D721Med (cell line): ENCODE measurements around the gene NELFB.

ENCODE experiments used
- DNase-seq: peaks from one replicate; pipeline ENCODE4 v3.0.0; 2011; ENCODE audit warnings: low spot score; ENCODE audit not compliant: insufficient read length
- FAIRE-seq: peaks from 2 replicates; lab custom pipeline; 2011; peaks lifted over from hg19 to GRCh38; lab: Jason Lieb, UNC
- TF ChIP-seq, protein P1 (sequence below): IDR thresholded peaks from 2 replicates; pipeline ENCODE4 v1.5.1; 2012; ENCODE audit warnings: mild to moderate bottlenecking, control low read depth; ENCODE audit not compliant: insufficient read depth; ENCODE audit errors: missing control alignments

NELFB gene

DNA sequence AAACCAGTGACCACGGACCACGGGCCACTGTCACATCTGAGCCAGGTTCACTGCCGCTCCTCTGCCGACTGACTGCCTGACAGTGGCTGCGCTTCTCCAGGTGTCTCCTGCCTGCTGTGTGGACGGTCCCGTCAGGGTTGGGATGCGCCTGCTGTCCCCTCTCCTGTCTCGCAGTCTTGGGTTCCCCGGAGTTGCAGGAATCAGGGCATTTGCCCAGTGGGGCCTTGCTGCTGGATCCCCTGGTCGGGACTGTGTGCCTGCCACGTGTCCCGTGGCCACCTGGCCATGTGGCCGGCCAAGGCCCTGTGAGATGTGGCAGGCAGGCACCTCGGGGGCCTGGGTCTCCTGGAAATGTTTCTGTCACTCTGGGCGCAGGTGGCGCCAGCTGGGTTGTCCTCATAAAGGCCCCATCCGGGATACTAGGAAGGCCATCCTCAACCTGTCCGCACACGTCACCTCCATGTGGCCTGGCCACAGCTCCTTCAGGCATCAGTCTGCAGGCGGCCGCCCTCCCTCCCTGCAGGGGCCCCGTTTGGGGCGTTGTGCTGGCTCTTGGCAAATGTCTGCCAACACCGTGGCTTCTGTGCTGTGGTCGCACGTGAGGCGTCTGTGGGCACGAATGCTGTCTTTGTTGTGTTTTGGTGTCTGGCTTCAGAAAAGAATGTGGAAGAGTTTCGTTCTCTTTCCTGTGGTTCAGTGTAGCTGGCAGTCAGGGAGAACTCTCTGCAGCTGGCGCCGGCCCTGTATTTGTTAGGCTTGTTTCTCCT lies 16.0 kb downstream of the NELFB start:
- DNase-seq (no peak), FAIRE-seq (no peak)
- TF ChIP-seq, protein P1, sequence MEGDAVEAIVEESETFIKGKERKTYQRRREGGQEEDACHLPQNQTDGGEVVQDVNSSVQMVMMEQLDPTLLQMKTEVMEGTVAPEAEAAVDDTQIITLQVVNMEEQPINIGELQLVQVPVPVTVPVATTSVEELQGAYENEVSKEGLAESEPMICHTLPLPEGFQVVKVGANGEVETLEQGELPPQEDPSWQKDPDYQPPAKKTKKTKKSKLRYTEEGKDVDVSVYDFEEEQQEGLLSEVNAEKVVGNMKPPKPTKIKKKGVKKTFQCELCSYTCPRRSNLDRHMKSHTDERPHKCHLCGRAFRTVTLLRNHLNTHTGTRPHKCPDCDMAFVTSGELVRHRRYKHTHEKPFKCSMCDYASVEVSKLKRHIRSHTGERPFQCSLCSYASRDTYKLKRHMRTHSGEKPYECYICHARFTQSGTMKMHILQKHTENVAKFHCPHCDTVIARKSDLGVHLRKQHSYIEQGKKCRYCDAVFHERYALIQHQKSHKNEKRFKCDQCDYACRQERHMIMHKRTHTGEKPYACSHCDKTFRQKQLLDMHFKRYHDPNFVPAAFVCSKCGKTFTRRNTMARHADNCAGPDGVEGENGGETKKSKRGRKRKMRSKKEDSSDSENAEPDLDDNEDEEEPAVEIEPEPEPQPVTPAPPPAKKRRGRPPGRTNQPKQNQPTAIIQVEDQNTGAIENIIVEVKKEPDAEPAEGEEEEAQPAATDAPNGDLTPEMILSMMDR: no peak

GRCh38 chr9:137271696-137272076 lies 16.6 kb downstream of the NELFB start:
- TF ChIP-seq, protein P1: no peak
- no peak for FAIRE-seq
- no peak for DNase-seq

- TF ChIP-seq, protein P1: no peak
- no peak for FAIRE-seq
- no peak for DNase-seq
These were observed 17.3 kb downstream of the NELFB start for GRCh38 chr9:137272241-137273094.

DNA sequence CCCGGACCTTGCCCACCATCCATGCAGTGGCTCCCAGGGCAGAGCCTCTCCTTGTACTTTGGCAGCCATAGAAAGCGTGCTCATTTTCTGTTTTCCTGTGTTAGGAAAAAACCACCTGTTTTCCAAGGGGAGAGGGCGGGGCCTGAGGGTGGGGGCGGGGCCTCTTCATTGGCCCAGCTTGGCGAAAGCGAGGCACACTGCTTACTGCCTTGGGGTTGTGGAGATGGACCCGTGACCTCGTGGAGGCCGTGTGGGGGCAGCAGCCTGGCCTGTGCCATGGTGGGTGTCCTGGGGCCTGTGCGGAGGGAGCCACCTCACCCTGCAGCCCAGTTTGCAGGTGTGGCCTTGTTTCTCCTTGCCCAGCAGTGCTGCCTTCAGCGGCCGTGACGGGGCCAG lies 18.0 kb downstream of the NELFB start:
- TF ChIP-seq, protein P1: no peak

DNA sequence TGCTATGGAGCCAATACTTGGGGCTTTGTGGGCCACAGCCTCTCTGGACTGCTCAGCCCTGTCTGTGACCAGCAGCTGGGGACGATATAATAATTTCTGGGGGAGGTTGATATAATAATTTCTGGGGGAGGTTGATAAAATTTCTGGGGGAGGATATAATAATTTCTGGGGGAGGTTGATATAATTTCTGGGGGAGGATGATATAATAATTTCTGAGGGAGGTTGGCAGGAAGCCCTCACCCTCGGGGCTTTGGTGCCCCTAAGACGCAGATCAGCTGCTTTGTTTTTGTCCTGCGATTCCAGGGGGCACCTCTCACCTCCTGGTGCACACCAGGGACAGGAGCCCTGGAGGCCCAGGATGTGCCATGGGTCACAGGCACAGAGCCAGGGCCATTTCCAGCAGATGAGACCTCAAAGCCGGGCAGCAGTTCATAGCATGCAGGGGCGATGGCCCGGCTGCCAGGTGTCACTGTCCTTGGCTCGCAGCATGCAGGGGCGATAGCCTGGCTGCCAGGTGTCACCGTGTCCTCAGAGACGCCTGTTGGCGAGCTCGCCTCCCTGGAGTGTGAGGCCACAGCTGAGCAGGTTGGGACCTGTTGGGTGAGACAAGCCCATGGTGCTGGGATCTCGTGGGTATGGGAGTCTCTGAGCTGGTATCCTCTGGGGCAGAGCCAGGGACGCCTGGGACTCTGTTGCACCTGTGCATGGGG lies 18.6 kb downstream of the NELFB start:
- DNase-seq (no peak), FAIRE-seq (no peak)
- TF ChIP-seq, protein P1: no peak

More for the DNA sequence above, 18.0 kb downstream of the NELFB start:
- no peak for FAIRE-seq
- DNase-seq: no peak

GRCh38 chr9:137275203-137275587 lies 20.1 kb downstream of the NELFB start:
- no peak for FAIRE-seq
- TF ChIP-seq, protein P1: no peak
- no peak for DNase-seq
